ENCODE data around the gene E2F4. TPM values are rescaled to one million over a fixed set of nuclear protein-coding genes. Genes with fewer than 3 reads are reported as not detected.

E2F4 gene
- total and polyA plus RNA-seq, 2 of the 8 experiments (the other 6 are each of a cell fraction or from before 2014, with no cell fraction given), result 79.9 to 157 TPM

- H2AK5ac ChIP-seq (ENCODE audit: low read depth, low read length), result no peak within 1 kb of the TSS
- 0 out of 2 replicates have a peak within 1 kb of the TSS, but pooled peaks have one; percentile 12 for H2BK15ac ChIP-seq (ENCODE audit: low read length)
- H2AFZ ChIP-seq (ENCODE audit: low read length), result no peak within 1 kb of the TSS
- H4K5ac ChIP-seq (ENCODE audit: insufficient read length, low read depth, low read length), result no peak within 1 kb of the TSS
- H3K9me3 ChIP-seq (ENCODE audit: insufficient read depth in 2 of 2, low read depth in 1 of 2, low read length in 1 of 2), result no peaks in the 10 kb centered on the region
- no peak within 1 kb of the TSS for H3K27ac ChIP-seq (ENCODE audit: low read depth, low read length)
- H3K79me2 ChIP-seq (ENCODE audit: control insufficient read depth in 1 of 2, insufficient read depth in 2 of 2, low read length in 2 of 2), result peaks cover 8 to 17% of the 10 kb centered on the region in 2 experiments
- no peak for FAIRE-seq
- H2BK5ac ChIP-seq (ENCODE audit: low read depth, low read length), result no peak within 1 kb of the TSS
- DNase-seq (ENCODE audit: low read depth in 1 of 2, low spot score in 2 of 2), result no peak
- CTCF ChIA-PET (ENCODE audit: partially characterized antibody), result interaction anchor here (1.2 to 9.3 kb wide), 5 partner anchors 10 to 237 kb away, joined by 3 to 151 read pairs (median 5); partner anchors contain the start of genes CES3, ELMO3 and NOL3
- POLR2A ChIA-PET (ENCODE audit: partially characterized antibody), result interaction anchor here (0.7 to 1.5 kb wide), 6 partner anchors 8 to 81 kb away, joined by 3 to 4 read pairs (median 3); partner anchors contain the start of genes ELMO3 and TMEM208
- H3K36me3 ChIP-seq (ENCODE audit: control insufficient read depth in 2 of 4, insufficient read depth in 4 of 4, low read length in 3 of 4), result peaks cover 2 to 14% (median 8%) of the 10 kb centered on the region in 4 experiments; a peak in 6 of 8 replicates
- H4K8ac ChIP-seq (ENCODE audit: extremely low read depth, insufficient read depth, low read length), result peak within 1 kb of the TSS; percentile 12
- H2BK20ac ChIP-seq (ENCODE audit: low read length), result 0 out of 2 replicates have a peak within 1 kb of the TSS, but pooled peaks have one; percentile 61
- H3K23ac ChIP-seq (ENCODE audit: insufficient read length), result no peak within 1 kb of the TSS
- H3K9ac ChIP-seq (replicated peaks in 1 of 4; ENCODE audit: extremely low read depth in 1 of 4, low read depth in 3 of 4, low read length in 3 of 4), result no peak within 1 kb of the TSS
- peaks cover 4 to 22% of the 10 kb centered on the region in 2 experiments for H4K20me1 ChIP-seq (replicated peaks in 1 of 2; ENCODE audit: control insufficient read depth in 1 of 2, insufficient read depth in 2 of 2, low read length in 2 of 2)
- H3K4me2 ChIP-seq (ENCODE audit: insufficient read depth in 1 of 2, low read depth in 2 of 2, low read length in 2 of 2), result no peak within 1 kb of the TSS; a peak in 1 of 4 replicates
- no peak within 1 kb of the TSS for H3K18ac ChIP-seq (ENCODE audit: extremely low read depth, low read length)
- no peak within 1 kb of the TSS for H2BK120ac ChIP-seq (replicated peaks; ENCODE audit: low read depth, low read length)
- peak within 1 kb of the TSS; percentile 70; the same call in 1 of the 2 replicates for H2BK12ac ChIP-seq (ENCODE audit: low read depth, low read length)
- H3K4me3 ChIP-seq (ENCODE audit: extremely low read depth in 1 of 4, insufficient read depth in 2 of 4, low read depth in 3 of 4, low read length in 4 of 4), result no peak within 1 kb of the TSS
- peaks cover 10% of the 10 kb centered on the region for H3K79me1 ChIP-seq (ENCODE audit: low read depth, low read length)
- peaks cover 2 to 21% (median 11%) of the 10 kb centered on the region in 4 experiments for H3K27me3 ChIP-seq (replicated peaks in 1 of 4; ENCODE audit: control insufficient read depth in 3 of 4, extremely low read depth in 1 of 4, insufficient read depth in 3 of 4, low read length in 3 of 4)
- no peak within 1 kb of the TSS for H4K91ac ChIP-seq (replicated peaks; ENCODE audit: insufficient read length, low read length)
- H3K23me2 ChIP-seq (ENCODE audit: low read depth, low read length), result peaks cover 9% of the 10 kb centered on the region
- no peak within 1 kb of the TSS for H3K4ac ChIP-seq (replicated peaks; ENCODE audit: insufficient read length, low read depth, low read length)
- peaks cover 0 to 14% (median 5%) of the 10 kb centered on the region in 4 experiments; a peak in 6 of 7 replicates for H3K4me1 ChIP-seq (replicated peaks in 1 of 4; ENCODE audit: control insufficient read depth in 3 of 4, insufficient read depth in 4 of 4, low read length in 3 of 4)
- H3K56ac ChIP-seq (replicated peaks; ENCODE audit: insufficient read length, low read depth, low read length), result no peak within 1 kb of the TSS
- H3K14ac ChIP-seq (ENCODE audit: insufficient read length), result no peak within 1 kb of the TSS
- 70% methylated on average over 6 of the region's 6 CpGs; no CpG with 5 or more reads in 1 of the 2 experiments for WGBS, 2 experiments (ENCODE audit: extremely low coverage in 1 of 2, insufficient coverage in 1 of 2, insufficient read length in 1 of 2, insufficient replicate concordance in 2 of 2, low coverage in 1 of 2, low lambda C conversion rate in 2 of 2, missing lambda C conversion rate in 1 of 2)
- TF ChIP-seq RBBP5 (IDR thresholded peaks at IDR 0.05; ENCODE audit: borderline replicate concordance, low read depth, low read length) (no peak), TCF12 (IDR thresholded peaks at IDR 0.05; ENCODE audit: low read depth, low read length) (no peak), EZH2 (IDR thresholded peaks at IDR 0.05; ENCODE audit: low read depth, low read length, severe bottlenecking) (no peak), CTCF (IDR thresholded peaks at IDR 0.05; ENCODE audit: control extremely low read depth in 1 of 3, insufficient read depth in 1 of 3, low read depth in 1 of 3, low read length in 3 of 3) (no peak), KDM5A (IDR thresholded peaks at IDR 0.05; ENCODE audit: low read length) (no peak), TAF7 (optimal IDR thresholded peaks at IDR 0.05; ENCODE audit: borderline replicate concordance, low read depth, low read length) (no peak), RAD21 (IDR thresholded peaks at IDR 0.05 in 1 of 2, conservative IDR thresholded peaks at IDR 0.05 in 1 of 2; ENCODE audit: low read depth in 2 of 2, low read length in 2 of 2) (no peak), CEBPB (IDR thresholded peaks at IDR 0.05; ENCODE audit: low read depth, low read length) (no peak), CREB1 (IDR thresholded peaks at IDR 0.05) (no peak), BRCA1 (IDR thresholded peaks at IDR 0.05; ENCODE audit: low read depth, low read length) (no peak)
Measured at GRCh38 chr16:67190041-67190440, 1.9 kb upstream of the E2F4 start, which contains the start of gene EXOC3L1. TSS of gene EXOC3L1 (minus strand) at chr16:67190136. CDS start at chr16:67189676, 460 bp downstream.
